ENCODE measurements around the gene KPNA6. TPM values are rescaled to one million over a fixed set of nuclear protein-coding genes. Genes with fewer than 3 reads are reported as not detected.
"Not testable (repeated sequence)": the region's sequence is repeated elsewhere in the genome, so short reads cannot be mapped to it uniquely, and the experiment has no call there.

Gene KPNA6
- total RNA-seq, 1 donor from 2014 or later = 79.0 TPM

- peaks cover 3% of the 10 kb centered on the region for H3K9me3 Mint-ChIP-seq (ENCODE audit: unreplicated experiment)
- no peak for TF ChIP-seq CTCF (IDR thresholded peaks at IDR 0.05; ENCODE audit: partially characterized antibody, unreplicated experiment)
- no peak overlapping the region for H3K27ac Mint-ChIP-seq (ENCODE audit: unreplicated experiment)
- no peak for DNase-seq
- no peak overlapping the region for H3K4me3 Mint-ChIP-seq (ENCODE audit: unreplicated experiment)
- peaks cover 8% of the 10 kb centered on the region for H3K4me1 Mint-ChIP-seq (ENCODE audit: low read depth, unreplicated experiment)
- no peaks in the 10 kb centered on the region for H3K27me3 Mint-ChIP-seq (ENCODE audit: unreplicated experiment)
- no peaks in the 10 kb centered on the region for H3K36me3 Mint-ChIP-seq (ENCODE audit: unreplicated experiment)
Measured at GRCh38 chr1:32111040-32111623, 3.3 kb downstream of the KPNA6 start.

GRCh38 chr1:32111789-32112188 lies 3.9 kb downstream of the KPNA6 start:
- Mint-ChIP-seq H3K9me3 (ENCODE audit: unreplicated experiment) (peaks cover 5% of the 10 kb centered on the region), H3K4me3 (ENCODE audit: unreplicated experiment) (no peak overlapping the region), H3K36me3 (ENCODE audit: unreplicated experiment) (no peaks in the 10 kb centered on the region), H3K27ac (ENCODE audit: unreplicated experiment) (no peak overlapping the region), H3K4me1 (ENCODE audit: low read depth, unreplicated experiment) (peaks cover 8% of the 10 kb centered on the region), H3K27me3 (ENCODE audit: unreplicated experiment) (no peaks in the 10 kb centered on the region)
- TF ChIP-seq CTCF (IDR thresholded peaks at IDR 0.05; ENCODE audit: partially characterized antibody, unreplicated experiment) = no peak
- no peak for DNase-seq

- H3K27me3 Mint-ChIP-seq (ENCODE audit: unreplicated experiment) = no peaks in the 10 kb centered on the region
- no peak for TF ChIP-seq CTCF (IDR thresholded peaks at IDR 0.05; ENCODE audit: partially characterized antibody, unreplicated experiment)
- no peak for DNase-seq
Measured at GRCh38 chr1:32112806-32113375, 5.0 kb downstream of the KPNA6 start.

GRCh38 chr1:32113436-32113835 lies 5.6 kb downstream of the KPNA6 start:
- not testable (repeated sequence) for DNase-seq; H3K4me1 Mint-ChIP-seq (ENCODE audit: low read depth, unreplicated experiment); H3K36me3 Mint-ChIP-seq (ENCODE audit: unreplicated experiment); H3K27ac Mint-ChIP-seq (ENCODE audit: unreplicated experiment); H3K4me3 Mint-ChIP-seq (ENCODE audit: unreplicated experiment); H3K9me3 Mint-ChIP-seq (ENCODE audit: unreplicated experiment); H3K27me3 Mint-ChIP-seq (ENCODE audit: unreplicated experiment)

More at GRCh38 chr1:32112806-32113375, 5.0 kb downstream of the KPNA6 start:
- peaks cover 8% of the 10 kb centered on the region for H3K4me1 Mint-ChIP-seq (ENCODE audit: low read depth, unreplicated experiment)
- no peak overlapping the region for H3K4me3 Mint-ChIP-seq (ENCODE audit: unreplicated experiment)
- H3K9me3 Mint-ChIP-seq (ENCODE audit: unreplicated experiment) = peaks cover 3% of the 10 kb centered on the region
- no peaks in the 10 kb centered on the region for H3K36me3 Mint-ChIP-seq (ENCODE audit: unreplicated experiment)
- no peak overlapping the region for H3K27ac Mint-ChIP-seq (ENCODE audit: unreplicated experiment)

GRCh38 chr1:32114420-32114819 lies 6.6 kb downstream of the KPNA6 start:
- Mint-ChIP-seq H3K4me3 (ENCODE audit: unreplicated experiment) (no peak overlapping the region), H3K27ac (ENCODE audit: unreplicated experiment) (no peak overlapping the region)

More at GRCh38 chr1:32114420-32114819, 6.6 kb downstream of the KPNA6 start:
- no peak for DNase-seq
- Mint-ChIP-seq H3K27me3 (ENCODE audit: unreplicated experiment) (no peaks in the 10 kb centered on the region), H3K36me3 (ENCODE audit: unreplicated experiment) (no peaks in the 10 kb centered on the region), H3K4me1 (ENCODE audit: low read depth, unreplicated experiment) (peaks cover 5% of the 10 kb centered on the region), H3K9me3 (ENCODE audit: unreplicated experiment) (peaks cover 2% of the 10 kb centered on the region)
- TF ChIP-seq CTCF (IDR thresholded peaks at IDR 0.05; ENCODE audit: partially characterized antibody, unreplicated experiment) = no peak
